Mucosa of descending colon (tissue), 3 donors: Measurements from ENCODE around the gene C5orf52. TPM values are rescaled to one million over a fixed set of nuclear protein-coding genes. Genes with fewer than 3 reads are reported as not detected.

Experiments
- ATAC-seq: fragments of 200-7000 bp; cut with Tn5 transposase; one replicate; pipeline ENCODE4 v1.9.1; 2020; ENCODE audit warnings: mild to moderate bottlenecking, moderate library complexity
- DNase-seq, 3 donors: peaks; one replicate each; pipeline ENCODE4 v3.0.0-alpha.2; 2020
- H3K36me3 ChIP-seq: fragments of 200-600 bp; one replicate; pipeline ENCODE4 v1.8.0; 2021; ENCODE audit warnings: low read depth, mild to moderate bottlenecking
- H3K4me1 ChIP-seq: fragments of 200-600 bp; one replicate; pipeline ENCODE4 v1.8.0; 2021; ENCODE audit warnings: low read depth, mild to moderate bottlenecking
- H3K4me3 ChIP-seq: fragments of 200-600 bp; one replicate; pipeline ENCODE4 v1.8.0; 2021; ENCODE audit warnings: mild to moderate bottlenecking
- H3K9me3 ChIP-seq: fragments of 200-600 bp; one replicate; pipeline ENCODE4 v1.8.0; 2021; ENCODE audit warnings: mild to moderate bottlenecking
- CTCF ChIP-seq: fragments of 200-600 bp; IDR thresholded peaks from one replicate; pipeline ENCODE4 v1.8.0; 2022; ENCODE audit warnings: antibody characterized with exemption, mild to moderate bottlenecking
- intact Hi-C, 2 donors: fragments of 100-400 bp; cut with DNase I in 1 of 2; cut with micrococcal nuclease in 1 of 2; formaldehyde crosslinking; loops; one replicate each; pipeline versions ENCODE4 v1.11.0 to v1.11.1; 2022; cut with DNase I, micrococcal nuclease
- total RNA-seq, 3 donors: library from RNA; stranded (reverse); fragmentation: NEBNext Ultra II Directional in 2 of 3; extraction: Animal tissue kit (Norgen Biotek cat#: 25700) in 2 of 3; gene quantifications; one replicate each; pipeline versions ENCODE4 v1.2.1 to v1.2.4, GENCODE V29; 2021 to 2023
- donor health status: DM: no; HTN: no; CAD: no; lungs with moderate emphysema.
- donor health status: DM: no; HTN: no; CAD: no.
- donor health status: DM: no; HTN: yes; CAD: no.

Gene C5orf52
- total RNA-seq, 3 donors from 2014 or later, result 1.7 to 5.7 (median 3.5) TPM

DNA sequence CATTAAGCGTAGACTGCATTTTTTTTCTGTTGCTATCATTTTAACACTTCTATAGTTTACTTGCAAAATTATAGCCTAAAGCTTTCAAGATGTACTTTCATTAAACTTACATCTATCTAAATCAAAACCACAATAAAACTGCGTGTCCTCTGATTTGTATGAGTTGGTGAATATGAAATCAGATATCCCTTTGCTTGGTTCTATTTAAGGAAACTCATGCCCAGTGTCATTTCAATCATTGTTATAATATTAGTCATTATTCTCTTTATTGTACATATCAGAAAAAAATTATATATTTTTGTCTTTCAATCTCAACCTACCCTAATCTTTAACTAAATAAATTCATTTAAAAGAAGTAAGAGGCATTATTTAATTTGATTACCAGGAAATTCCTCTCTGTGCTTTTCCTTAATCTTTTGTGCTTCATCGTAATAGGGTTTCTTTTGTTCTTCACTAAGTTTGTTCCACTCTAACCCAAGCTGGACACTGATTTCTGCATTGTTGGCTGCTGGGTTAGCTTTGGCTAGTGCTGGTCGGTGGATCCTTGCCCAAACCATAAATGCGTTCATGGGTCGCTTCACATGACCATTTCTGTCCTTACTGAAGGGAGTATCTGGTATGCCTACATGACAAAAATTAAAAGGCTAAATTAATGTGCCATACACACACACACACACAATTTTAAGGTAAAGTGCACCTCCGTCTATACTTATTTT, 22.9 kb upstream of the C5orf52 start:
- no peak for TF ChIP-seq CTCF
- DNase-seq, result no peak
- intact Hi-C loops, result no loop called here
- Histone ChIP-seq H3K9me3 (no peaks in the 10 kb centered on the region), H3K36me3 (no peaks in the 10 kb centered on the region), H3K4me1 (peaks cover 3% of the 10 kb centered on the region), H3K4me3 (no peak overlapping the region)
- no peak for ATAC-seq

DNA sequence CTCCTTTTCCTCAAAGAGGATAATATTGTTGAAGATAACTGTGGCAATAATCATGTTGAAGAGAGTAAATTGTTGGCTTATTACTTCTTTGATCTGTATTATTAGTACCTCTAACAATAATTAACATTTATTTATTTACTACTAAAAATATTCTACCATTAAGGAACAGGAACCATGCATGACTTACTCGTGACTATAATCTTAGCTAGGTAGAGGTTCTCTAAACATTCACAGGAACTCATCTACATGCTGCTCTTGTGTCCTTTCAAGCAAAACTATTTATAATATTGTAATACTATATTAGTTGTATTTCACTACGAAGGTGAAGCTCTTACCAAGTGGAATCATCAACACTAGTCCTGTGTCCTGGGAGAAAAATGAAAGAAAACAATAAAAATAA, 22.2 kb upstream of the C5orf52 start:
- H3K9me3 ChIP-seq, result no peaks in the 10 kb centered on the region
- DNase-seq (no peak), ATAC-seq (no peak)
- peaks cover 3% of the 10 kb centered on the region for H3K4me1 ChIP-seq
- H3K36me3 ChIP-seq, result no peaks in the 10 kb centered on the region
- TF ChIP-seq CTCF, result no peak
- intact Hi-C loops, result no loop called here
- H3K4me3 ChIP-seq, result no peak overlapping the region

GRCh38 chr5:157650991-157651611, 20.2 kb upstream of the C5orf52 start:
- Histone ChIP-seq H3K4me1 (peaks cover 3% of the 10 kb centered on the region), H3K36me3 (no peaks in the 10 kb centered on the region), H3K4me3 (peak overlapping the region; percentile 20), H3K9me3 (no peaks in the 10 kb centered on the region)
- ATAC-seq (no peak), DNase-seq (no peak)
- intact Hi-C loops, result loop anchor here in 1 of 2 donors (10.0 kb wide), 1 partner anchor 64 kb away; no protein-coding TSS in a partner anchor
- TF ChIP-seq CTCF, result no peak

DNA sequence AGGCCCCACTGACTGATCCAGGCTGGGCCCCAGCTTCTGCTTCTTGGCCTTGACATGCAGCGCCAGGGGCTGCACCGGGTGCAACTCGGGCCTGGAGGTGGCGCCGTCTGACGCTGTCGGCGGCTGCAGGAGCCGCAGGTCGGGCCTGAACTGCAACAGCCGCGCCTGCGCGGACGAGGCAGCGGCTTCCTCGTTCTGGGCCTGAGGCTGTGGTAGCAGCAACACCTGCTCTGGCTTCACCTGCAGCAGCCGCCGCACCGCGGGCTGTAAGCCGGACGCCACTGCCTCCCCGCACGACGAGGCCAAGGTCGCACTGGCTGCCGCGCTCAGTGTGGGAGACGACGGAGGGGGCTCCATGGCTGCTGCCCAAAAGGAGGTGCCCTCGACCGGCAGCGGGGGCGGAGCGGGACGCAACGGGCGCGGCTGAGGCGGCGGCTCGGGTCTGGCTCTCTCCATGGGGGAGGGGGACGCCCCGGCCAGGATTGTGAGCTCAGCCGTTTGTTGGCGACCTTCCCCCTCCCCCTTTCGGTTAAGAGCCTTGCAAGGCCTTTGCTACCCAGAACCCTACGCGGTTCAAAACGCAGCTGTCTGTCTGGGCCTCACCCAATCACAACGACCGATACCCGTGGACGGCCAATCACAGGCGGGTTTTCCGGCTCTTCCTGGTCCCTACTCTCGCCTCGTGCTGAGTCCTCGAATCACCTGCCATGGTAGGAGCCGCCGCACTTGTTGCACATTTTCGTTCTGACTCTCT, 19.5 kb upstream of the C5orf52 start:
- H3K4me3 ChIP-seq, result peak overlapping the region; percentile 20
- ATAC-seq (peak; percentile 100), DNase-seq (peak; percentile 86 to 93 (median 92))
- intact Hi-C loops, result loop anchor here in 1 of 2 donors (10.0 kb wide), 1 partner anchor 63 kb away; no protein-coding TSS in a partner anchor
- H3K36me3 ChIP-seq, result no peaks in the 10 kb centered on the region
- H3K4me1 ChIP-seq, result peaks cover 3% of the 10 kb centered on the region
- H3K9me3 ChIP-seq, result no peaks in the 10 kb centered on the region
- peak; percentile 42 for TF ChIP-seq CTCF

DNA sequence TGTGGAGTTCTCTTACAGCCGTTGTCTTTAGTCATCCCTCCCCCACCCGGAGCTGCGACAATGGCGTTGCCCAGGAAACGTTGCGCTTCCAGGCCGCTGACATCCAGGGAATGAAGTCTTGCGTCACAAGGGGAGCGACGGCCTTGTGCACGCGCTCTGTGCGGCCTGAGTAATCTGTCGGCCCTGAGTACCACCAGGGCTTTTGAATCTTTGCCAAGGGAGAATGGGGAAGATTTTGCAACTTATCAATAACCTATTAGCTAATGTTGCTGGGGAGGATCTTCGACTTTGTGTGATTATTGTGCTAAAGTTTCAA, 19.0 kb upstream of the C5orf52 start, which contains the start of gene SOX30:
TSS of gene SOX30 (minus strand) at position 62 of the 316 bp plus-strand sequence. CDS start 360 bp downstream, outside the sequence.
- Histone ChIP-seq H3K4me3 (peak within 1 kb of the TSS; percentile 20), H3K4me1 (peaks cover 3% of the 10 kb centered on the region), H3K36me3 (no peaks in the 10 kb centered on the region), H3K9me3 (no peaks in the 10 kb centered on the region)
- no peak for TF ChIP-seq CTCF
- no peak for DNase-seq
- intact Hi-C loops, result loop anchor here in 1 of 2 donors (10.0 kb wide), 1 partner anchor 62 kb away; no protein-coding TSS in a partner anchor
- no peak for ATAC-seq
